ENCODE results near the gene MADD. TPM values are rescaled to one million over a fixed set of nuclear protein-coding genes. Genes with fewer than 3 reads are reported as not detected.

Gene MADD
- total RNA-seq, 1 experiment from 2014 or later = 132 TPM

DNA sequence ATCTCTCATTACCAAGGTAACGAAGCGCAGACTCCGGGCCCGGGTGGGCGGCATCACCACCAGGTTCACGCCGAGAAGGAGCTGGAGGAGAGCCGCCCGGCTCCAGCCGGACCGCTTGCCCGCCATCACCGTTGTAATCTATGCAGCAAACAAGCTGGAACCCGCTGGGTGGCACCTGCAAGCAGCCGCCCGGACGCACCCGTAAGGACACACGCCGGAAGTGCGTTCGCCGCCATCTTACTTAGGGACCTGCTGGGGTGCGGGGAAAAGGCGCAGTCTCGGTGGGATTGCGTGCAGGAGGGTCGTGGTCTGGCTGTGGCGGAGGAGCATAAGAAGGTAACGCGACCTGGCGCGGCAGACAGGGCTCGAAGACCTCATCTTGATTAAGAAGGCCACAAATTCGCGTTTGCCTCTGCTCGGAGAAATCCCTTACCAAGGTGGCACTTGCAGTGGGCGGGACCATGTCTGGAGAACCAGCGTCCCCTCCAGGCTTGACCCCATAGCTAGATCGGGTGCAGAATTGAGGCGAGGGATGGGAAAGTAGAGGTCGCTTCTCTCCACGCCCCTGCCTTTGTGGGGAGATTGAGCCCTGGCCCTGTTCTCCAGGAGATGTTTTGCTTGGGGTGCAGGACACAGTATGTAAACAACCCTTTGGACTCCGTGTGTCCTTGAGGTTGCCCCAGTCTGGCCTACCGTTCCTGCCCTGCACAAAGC is 21.1 kb upstream of the MADD start, which contains the start of gene ACP2:
ACP2 (minus strand) TSS at position 151 of the 714 bp plus-strand sequence; CDS start at position 126, 25 bp downstream.
- Histone ChIP-seq H3K36me3 (ENCODE audit: insufficient read depth, low read length, poor library complexity, severe bottlenecking) (peaks cover 28% of the 10 kb centered on the region), H3K27me3 (replicated peaks; ENCODE audit: insufficient read depth, low read depth, low read length, poor library complexity) (no peaks in the 10 kb centered on the region), H3K9me3 (ENCODE audit: low read depth, low read length, poor library complexity, severe bottlenecking) (no peaks in the 10 kb centered on the region), H3K4me3 (ENCODE audit: low read depth, low read length, poor library complexity, severe bottlenecking) (peak within 1 kb of the TSS; percentile 69), H3K27ac (ENCODE audit: low read depth, low read length, poor library complexity, severe bottlenecking) (peak within 1 kb of the TSS; percentile 96), H3K4me1 (ENCODE audit: insufficient read depth, low read length, poor library complexity, severe bottlenecking) (peaks cover 13% of the 10 kb centered on the region)
- BruUV-seq (replicated peaks) = TSS peak; percentile 88
- POLR2A ChIA-PET (ENCODE audit: low non-redundant PET) = interaction anchor here (0.5 to 0.6 kb wide), 3 partner anchors 62 to 426 kb away, joined by 3 to 8 read pairs (median 7); no protein-coding TSS in a partner anchor
- CTCF ChIA-PET = interaction anchor here (1.0 to 1.1 kb wide), 4 partner anchors 11 to 106 kb away, joined by 3 to 9 read pairs (median 4); no protein-coding TSS in a partner anchor
- intact Hi-C loops (cut with micrococcal nuclease; ENCODE audit: unreplicated experiment) = loop anchor here (1.0 to 5.0 kb wide), 2 partner anchors 10 to 72 kb away; partner anchors contain the start of gene ARFGAP2
- DNase-seq (ENCODE audit: low spot score) = peak; percentile 99
- TF ChIP-seq EZH2 (IDR thresholded peaks at IDR 0.05; ENCODE audit: borderline replicate concordance, low read depth, low read length, poor library complexity, severe bottlenecking) = no peak
- TF ChIP-seq, protein P1, sequence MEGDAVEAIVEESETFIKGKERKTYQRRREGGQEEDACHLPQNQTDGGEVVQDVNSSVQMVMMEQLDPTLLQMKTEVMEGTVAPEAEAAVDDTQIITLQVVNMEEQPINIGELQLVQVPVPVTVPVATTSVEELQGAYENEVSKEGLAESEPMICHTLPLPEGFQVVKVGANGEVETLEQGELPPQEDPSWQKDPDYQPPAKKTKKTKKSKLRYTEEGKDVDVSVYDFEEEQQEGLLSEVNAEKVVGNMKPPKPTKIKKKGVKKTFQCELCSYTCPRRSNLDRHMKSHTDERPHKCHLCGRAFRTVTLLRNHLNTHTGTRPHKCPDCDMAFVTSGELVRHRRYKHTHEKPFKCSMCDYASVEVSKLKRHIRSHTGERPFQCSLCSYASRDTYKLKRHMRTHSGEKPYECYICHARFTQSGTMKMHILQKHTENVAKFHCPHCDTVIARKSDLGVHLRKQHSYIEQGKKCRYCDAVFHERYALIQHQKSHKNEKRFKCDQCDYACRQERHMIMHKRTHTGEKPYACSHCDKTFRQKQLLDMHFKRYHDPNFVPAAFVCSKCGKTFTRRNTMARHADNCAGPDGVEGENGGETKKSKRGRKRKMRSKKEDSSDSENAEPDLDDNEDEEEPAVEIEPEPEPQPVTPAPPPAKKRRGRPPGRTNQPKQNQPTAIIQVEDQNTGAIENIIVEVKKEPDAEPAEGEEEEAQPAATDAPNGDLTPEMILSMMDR (conservative IDR thresholded peaks at IDR 0.05; ENCODE audit: low read depth, low read length) = peak; percentile 68

DNA sequence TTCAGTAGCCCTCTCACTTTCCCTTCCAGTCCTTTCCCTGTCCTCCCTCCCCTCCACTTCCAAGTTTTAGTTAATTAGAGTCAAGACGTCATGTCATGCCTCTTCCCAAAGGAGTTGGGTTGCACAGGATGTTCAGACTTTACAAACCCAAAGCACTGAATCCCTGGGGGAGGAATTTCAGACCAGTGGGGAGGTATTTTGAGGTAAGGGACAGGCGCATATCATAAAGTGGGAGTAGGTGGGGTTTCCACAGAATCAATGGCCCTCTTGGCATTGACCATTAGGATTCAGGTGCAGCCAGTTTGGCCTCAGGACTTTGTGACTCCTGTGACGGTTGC is 20.6 kb upstream of the MADD start:
- no TSS peak for BruUV-seq (replicated peaks)
- peaks cover 15% of the 10 kb centered on the region for H3K4me1 ChIP-seq (ENCODE audit: insufficient read depth, low read length, poor library complexity, severe bottlenecking)
- no peaks in the 10 kb centered on the region for H3K9me3 ChIP-seq (ENCODE audit: low read depth, low read length, poor library complexity, severe bottlenecking)
- H3K27me3 ChIP-seq (replicated peaks; ENCODE audit: insufficient read depth, low read depth, low read length, poor library complexity) = no peaks in the 10 kb centered on the region
- H3K36me3 ChIP-seq (ENCODE audit: insufficient read depth, low read length, poor library complexity, severe bottlenecking) = peaks cover 26% of the 10 kb centered on the region
- intact Hi-C loops (cut with micrococcal nuclease; ENCODE audit: unreplicated experiment) = loop anchor here (1.0 to 5.0 kb wide), 2 partner anchors 10 to 72 kb away; partner anchors contain the start of gene ARFGAP2
- TF ChIP-seq, protein P1 (conservative IDR thresholded peaks at IDR 0.05; ENCODE audit: low read depth, low read length) = no peak
- TF ChIP-seq EZH2 (IDR thresholded peaks at IDR 0.05; ENCODE audit: borderline replicate concordance, low read depth, low read length, poor library complexity, severe bottlenecking) = no peak
- peak overlapping the region; percentile 96 for H3K27ac ChIP-seq (ENCODE audit: low read depth, low read length, poor library complexity, severe bottlenecking)
- H3K4me3 ChIP-seq (ENCODE audit: low read depth, low read length, poor library complexity, severe bottlenecking) = peak overlapping the region; percentile 69
- no peak for DNase-seq (ENCODE audit: low spot score)
- CTCF ChIA-PET = interaction anchor here (1.0 to 1.1 kb wide), 3 partner anchors 10 to 106 kb away, joined by 3 to 9 read pairs (median 3); no protein-coding TSS in a partner anchor
- POLR2A ChIA-PET (ENCODE audit: low non-redundant PET) = interaction anchor here (0.5 kb wide), 1 partner anchor 289 kb away, joined by 8 read pairs; no protein-coding TSS in a partner anchor

DNA sequence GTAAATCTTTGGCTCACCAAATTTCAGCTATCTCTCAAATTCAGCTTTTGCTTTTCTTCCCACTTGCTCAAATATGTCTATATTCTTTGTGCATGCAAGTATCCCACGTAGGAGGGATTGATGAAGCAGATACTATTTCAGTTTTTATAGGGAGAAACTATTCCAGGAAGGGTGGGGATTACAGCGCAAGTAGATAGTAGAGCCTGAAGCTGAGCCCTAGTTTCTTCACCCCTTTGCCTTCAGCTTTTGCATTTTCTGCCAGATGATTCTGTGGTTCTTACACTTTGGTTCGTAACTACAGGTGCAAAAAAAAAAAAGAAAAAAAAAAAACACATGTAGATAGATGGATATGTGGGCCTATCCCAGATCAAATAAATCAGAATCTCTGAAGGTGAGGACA is 18.2 kb upstream of the MADD start:
- no peaks in the 10 kb centered on the region for H3K9me3 ChIP-seq (ENCODE audit: low read depth, low read length, poor library complexity, severe bottlenecking)
- no peaks in the 10 kb centered on the region for H3K27me3 ChIP-seq (replicated peaks; ENCODE audit: insufficient read depth, low read depth, low read length, poor library complexity)
- POLR2A ChIA-PET (ENCODE audit: low non-redundant PET) = no interaction called here
- CTCF ChIA-PET = no interaction called here
- H3K36me3 ChIP-seq (ENCODE audit: insufficient read depth, low read length, poor library complexity, severe bottlenecking) = peaks cover 6% of the 10 kb centered on the region
- DNase-seq (ENCODE audit: low spot score) = no peak
- H3K4me3 ChIP-seq (ENCODE audit: low read depth, low read length, poor library complexity, severe bottlenecking) = no peak overlapping the region
- peaks cover 25% of the 10 kb centered on the region for H3K4me1 ChIP-seq (ENCODE audit: insufficient read depth, low read length, poor library complexity, severe bottlenecking)
- H3K27ac ChIP-seq (ENCODE audit: low read depth, low read length, poor library complexity, severe bottlenecking) = peak overlapping the region; percentile 15
- TF ChIP-seq, protein P1 (conservative IDR thresholded peaks at IDR 0.05; ENCODE audit: low read depth, low read length) = no peak
- no peak for TF ChIP-seq EZH2 (IDR thresholded peaks at IDR 0.05; ENCODE audit: borderline replicate concordance, low read depth, low read length, poor library complexity, severe bottlenecking)
- intact Hi-C loops (cut with micrococcal nuclease; ENCODE audit: unreplicated experiment) = no loop called here
- BruUV-seq (replicated peaks) = no TSS peak

Measured in A673 (cell line).